ENCODE results near the gene TLE3.

The TLE3 gene

GRCh38 chr15:70018646-70019600 lies 78.8 kb downstream of the TLE3 start:
- Histone ChIP-seq H3K4me3 (ENCODE audit: low read depth in 1 of 2, low read length in 2 of 2) (no peak overlapping the region), H3K27ac (ENCODE audit: low read length) (no peak overlapping the region), H3K36me3 (ENCODE audit: control insufficient read depth in 1 of 2, insufficient read depth in 2 of 2, low read length in 2 of 2) (no peaks in the 10 kb centered on the region), H3K9me3 (ENCODE audit: control insufficient read depth in 1 of 2, low read length in 2 of 2) (no peaks in the 10 kb centered on the region), H3K27me3 (ENCODE audit: low read depth, low read length) (no peaks in the 10 kb centered on the region), H3K4me1 (ENCODE audit: control insufficient read depth in 1 of 2, insufficient read depth in 2 of 2, low read length in 2 of 2) (peaks cover 0 to 13% of the 10 kb centered on the region in 2 donors)

DNA sequence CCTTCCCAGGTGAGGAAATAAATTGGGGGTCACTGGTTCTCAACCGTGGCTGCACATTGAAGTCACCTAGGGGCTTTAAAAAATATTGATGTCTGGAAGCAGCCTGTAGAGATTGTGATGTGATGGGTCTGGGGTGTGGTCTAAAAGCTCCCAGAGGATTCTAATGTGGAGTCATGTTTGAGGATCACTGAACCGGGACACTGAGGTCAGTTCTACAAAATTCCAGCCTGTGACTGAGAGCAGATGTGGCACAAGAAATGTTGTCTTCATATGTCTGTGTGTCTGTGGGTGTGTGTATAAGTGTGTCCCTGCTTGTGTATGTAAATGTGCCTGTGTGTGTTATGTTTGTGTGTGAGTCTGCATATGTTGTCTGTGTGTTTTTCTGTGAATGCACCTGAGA lies 79.9 kb downstream of the TLE3 start:
- Histone ChIP-seq H3K27me3 (ENCODE audit: low read depth, low read length) (no peaks in the 10 kb centered on the region), H3K4me3 (ENCODE audit: low read depth in 1 of 2, low read length in 2 of 2) (no peak overlapping the region), H3K27ac (ENCODE audit: low read length) (no peak overlapping the region), H3K9me3 (ENCODE audit: control insufficient read depth in 1 of 2, low read length in 2 of 2) (no peaks in the 10 kb centered on the region), H3K4me1 (ENCODE audit: control insufficient read depth in 1 of 2, insufficient read depth in 2 of 2, low read length in 2 of 2) (peaks cover 0 to 2% of the 10 kb centered on the region in 2 donors), H3K36me3 (ENCODE audit: control insufficient read depth in 1 of 2, insufficient read depth in 2 of 2, low read length in 2 of 2) (no peaks in the 10 kb centered on the region)

DNA sequence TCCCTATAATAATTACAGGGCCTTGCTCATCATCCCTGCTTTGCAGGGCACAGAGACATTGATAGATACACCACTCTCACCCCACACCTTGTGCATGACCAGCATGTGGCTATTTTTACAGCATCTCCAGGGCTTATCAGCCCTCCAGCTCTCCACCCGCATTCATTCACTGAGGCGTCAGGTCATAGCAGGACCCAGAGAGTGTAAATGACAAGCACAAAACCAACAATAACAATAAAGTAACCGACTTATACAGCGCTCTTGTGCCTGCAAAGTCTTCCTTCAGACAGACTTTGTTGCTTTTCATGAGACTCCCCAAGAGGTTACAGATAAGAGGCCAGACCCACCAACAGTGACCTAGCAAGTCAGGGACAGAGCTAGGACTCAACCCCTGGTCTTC lies 80.7 kb downstream of the TLE3 start:
- H3K4me1 ChIP-seq (ENCODE audit: control insufficient read depth in 1 of 2, insufficient read depth in 2 of 2, low read length in 2 of 2), result no peaks in the 10 kb centered on the region
- H3K27ac ChIP-seq (ENCODE audit: low read length), result no peak overlapping the region
- no peak overlapping the region for H3K4me3 ChIP-seq (ENCODE audit: low read depth in 1 of 2, low read length in 2 of 2)
- H3K27me3 ChIP-seq (ENCODE audit: low read depth, low read length), result no peaks in the 10 kb centered on the region
- H3K9me3 ChIP-seq (ENCODE audit: control insufficient read depth in 1 of 2, low read length in 2 of 2), result no peaks in the 10 kb centered on the region
- no peaks in the 10 kb centered on the region for H3K36me3 ChIP-seq (ENCODE audit: control insufficient read depth in 1 of 2, insufficient read depth in 2 of 2, low read length in 2 of 2)

GRCh38 chr15:70016511-70016994 lies 81.2 kb downstream of the TLE3 start:
- no peaks in the 10 kb centered on the region for H3K4me1 ChIP-seq (ENCODE audit: control insufficient read depth in 1 of 2, insufficient read depth in 2 of 2, low read length in 2 of 2)
- H3K9me3 ChIP-seq (ENCODE audit: control insufficient read depth in 1 of 2, low read length in 2 of 2), result no peaks in the 10 kb centered on the region
- H3K27me3 ChIP-seq (ENCODE audit: low read depth, low read length), result no peaks in the 10 kb centered on the region
- no peaks in the 10 kb centered on the region for H3K36me3 ChIP-seq (ENCODE audit: control insufficient read depth in 1 of 2, insufficient read depth in 2 of 2, low read length in 2 of 2)
- H3K27ac ChIP-seq (ENCODE audit: low read length), result no peak overlapping the region
- no peak overlapping the region for H3K4me3 ChIP-seq (ENCODE audit: low read depth in 1 of 2, low read length in 2 of 2)

DNA sequence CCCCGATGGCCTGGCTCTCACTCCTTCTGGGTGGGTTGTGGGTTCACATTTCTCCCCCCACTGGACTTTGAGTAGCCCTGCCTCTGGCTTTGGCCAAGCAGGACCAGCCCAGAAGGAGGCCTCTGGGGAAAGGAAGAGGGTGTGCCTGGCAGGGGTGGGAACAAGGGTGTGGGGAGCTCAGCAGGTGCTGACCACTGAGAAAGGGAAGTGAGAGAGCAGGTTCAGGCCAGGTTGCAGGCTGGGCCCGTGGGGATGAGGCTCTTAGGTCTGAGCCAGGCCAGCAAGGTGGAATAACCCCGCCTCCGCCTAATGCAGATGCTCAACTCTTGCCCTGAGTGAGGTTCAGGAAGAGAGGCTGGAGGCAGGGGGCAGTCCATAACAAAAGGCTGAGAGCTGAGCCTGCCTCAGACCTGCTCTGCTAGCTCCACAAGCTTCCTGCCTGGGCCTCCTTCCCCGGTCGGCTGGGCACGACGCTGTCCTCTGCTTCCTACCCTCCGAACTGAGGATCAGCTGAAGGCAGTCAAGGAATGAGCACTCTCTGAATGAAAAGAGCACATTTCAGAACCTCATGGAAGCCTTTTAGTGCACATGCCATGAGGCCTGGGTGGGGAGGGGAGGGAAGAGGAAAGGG lies 82.7 kb downstream of the TLE3 start:
- Histone ChIP-seq H3K36me3 (ENCODE audit: control insufficient read depth in 1 of 2, insufficient read depth in 2 of 2, low read length in 2 of 2) (no peaks in the 10 kb centered on the region), H3K27me3 (ENCODE audit: low read depth, low read length) (no peaks in the 10 kb centered on the region), H3K9me3 (ENCODE audit: control insufficient read depth in 1 of 2, low read length in 2 of 2) (no peaks in the 10 kb centered on the region), H3K27ac (ENCODE audit: low read length) (no peak overlapping the region), H3K4me1 (ENCODE audit: control insufficient read depth in 1 of 2, insufficient read depth in 2 of 2, low read length in 2 of 2) (no peaks in the 10 kb centered on the region), H3K4me3 (ENCODE audit: low read depth in 1 of 2, low read length in 2 of 2) (no peak overlapping the region)

DNA sequence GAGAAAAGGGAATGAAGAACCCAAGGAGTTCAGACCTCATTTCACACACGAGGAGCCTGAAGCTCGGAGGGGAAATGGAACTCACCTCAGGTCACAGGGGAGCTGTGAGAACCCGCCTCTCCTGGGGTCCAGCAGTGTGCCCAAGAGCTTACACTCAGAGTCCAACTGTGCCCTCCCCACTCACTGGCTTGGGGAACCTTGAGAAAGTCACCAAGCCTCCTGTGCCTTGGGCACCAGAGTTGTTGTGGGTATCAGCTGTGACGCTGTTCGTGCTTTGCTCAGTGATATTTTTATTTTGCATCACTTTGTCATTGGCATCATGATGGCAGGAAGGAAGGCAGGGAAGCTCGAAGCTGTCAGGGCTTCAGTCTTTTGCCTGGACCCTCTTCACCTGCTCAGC lies 83.4 kb downstream of the TLE3 start:
- Histone ChIP-seq H3K27me3 (ENCODE audit: low read depth, low read length) (no peaks in the 10 kb centered on the region), H3K9me3 (ENCODE audit: control insufficient read depth in 1 of 2, low read length in 2 of 2) (no peaks in the 10 kb centered on the region), H3K36me3 (ENCODE audit: control insufficient read depth in 1 of 2, insufficient read depth in 2 of 2, low read length in 2 of 2) (no peaks in the 10 kb centered on the region), H3K4me1 (ENCODE audit: control insufficient read depth in 1 of 2, insufficient read depth in 2 of 2, low read length in 2 of 2) (no peaks in the 10 kb centered on the region), H3K27ac (ENCODE audit: low read length) (no peak overlapping the region), H3K4me3 (ENCODE audit: low read depth in 1 of 2, low read length in 2 of 2) (no peak overlapping the region)

GRCh38 chr15:70013656-70014313 lies 83.9 kb downstream of the TLE3 start:
- no peaks in the 10 kb centered on the region for H3K27me3 ChIP-seq (ENCODE audit: low read depth, low read length)
- no peaks in the 10 kb centered on the region for H3K36me3 ChIP-seq (ENCODE audit: control insufficient read depth in 1 of 2, insufficient read depth in 2 of 2, low read length in 2 of 2)
- no peak overlapping the region for H3K27ac ChIP-seq (ENCODE audit: low read length)

DNA sequence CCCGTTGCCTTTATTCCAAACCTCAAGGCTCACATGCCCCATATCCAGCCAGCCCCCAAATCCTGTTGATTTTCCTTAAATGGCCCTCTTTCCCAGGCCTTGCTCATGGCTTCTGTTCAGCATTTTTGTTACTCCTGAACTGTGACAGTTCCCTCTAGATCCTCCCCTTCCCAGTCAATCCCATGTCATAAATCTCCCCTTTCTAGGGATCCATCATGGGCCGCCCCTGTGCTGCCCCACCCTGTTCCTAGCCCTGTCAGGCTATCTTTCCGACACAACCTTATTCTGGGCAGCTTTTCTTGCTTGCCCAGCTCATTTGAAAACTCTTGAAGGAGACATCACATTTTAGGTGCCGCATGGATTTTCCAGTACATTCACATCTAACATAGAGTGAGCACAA lies 84.8 kb downstream of the TLE3 start:
- no peaks in the 10 kb centered on the region for H3K36me3 ChIP-seq (ENCODE audit: control insufficient read depth in 1 of 2, insufficient read depth in 2 of 2, low read length in 2 of 2)
- H3K27ac ChIP-seq (ENCODE audit: low read length), result no peak overlapping the region
- H3K27me3 ChIP-seq (ENCODE audit: low read depth, low read length), result no peaks in the 10 kb centered on the region
- no peak overlapping the region for H3K4me3 ChIP-seq (ENCODE audit: low read depth in 1 of 2, low read length in 2 of 2)
- H3K9me3 ChIP-seq (ENCODE audit: control insufficient read depth in 1 of 2, low read length in 2 of 2), result no peaks in the 10 kb centered on the region
- no peaks in the 10 kb centered on the region for H3K4me1 ChIP-seq (ENCODE audit: control insufficient read depth in 1 of 2, insufficient read depth in 2 of 2, low read length in 2 of 2)

More at GRCh38 chr15:70013656-70014313, 83.9 kb downstream of the TLE3 start:
- Histone ChIP-seq H3K4me1 (ENCODE audit: control insufficient read depth in 1 of 2, insufficient read depth in 2 of 2, low read length in 2 of 2) (no peaks in the 10 kb centered on the region), H3K4me3 (ENCODE audit: low read depth in 1 of 2, low read length in 2 of 2) (no peak overlapping the region), H3K9me3 (ENCODE audit: control insufficient read depth in 1 of 2, low read length in 2 of 2) (no peaks in the 10 kb centered on the region)

DNA sequence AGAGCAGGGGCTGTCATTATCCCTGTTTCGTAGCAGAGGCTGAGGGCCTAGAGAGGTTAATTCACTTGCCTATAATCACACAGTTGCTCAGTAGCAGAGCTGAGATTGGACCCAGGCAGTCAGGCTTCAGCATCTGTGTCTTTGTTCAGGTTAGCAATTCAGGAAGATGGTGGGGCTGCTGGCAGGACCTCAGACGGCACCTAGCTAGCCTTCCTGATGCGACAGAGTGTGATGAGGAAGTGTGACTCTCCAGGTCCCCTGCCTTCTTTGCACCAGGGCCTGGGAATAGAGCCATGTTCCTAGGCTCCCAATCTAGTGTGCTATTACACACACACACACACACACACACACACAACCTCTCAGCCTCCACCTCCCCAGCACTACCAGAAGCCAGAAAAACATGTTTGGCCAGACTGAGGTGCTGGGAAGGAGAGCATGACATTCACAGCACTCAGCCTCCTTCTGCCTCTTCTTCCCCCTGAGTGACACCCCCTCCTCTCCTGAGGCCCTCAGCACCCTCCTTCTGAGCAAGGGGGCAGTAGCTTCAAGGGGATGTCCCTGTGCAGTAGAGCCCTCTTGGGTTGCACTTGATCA lies 88.9 kb downstream of the TLE3 start:
- Histone ChIP-seq H3K27me3 (ENCODE audit: low read depth, low read length) (no peaks in the 10 kb centered on the region), H3K9me3 (ENCODE audit: control insufficient read depth in 1 of 2, low read length in 2 of 2) (no peaks in the 10 kb centered on the region), H3K27ac (ENCODE audit: low read length) (no peak overlapping the region)

GRCh38 chr15:70006259-70007147 lies 91.2 kb downstream of the TLE3 start:
- peaks cover 0 to 15% of the 10 kb centered on the region in 2 donors for H3K9me3 ChIP-seq (ENCODE audit: control insufficient read depth in 1 of 2, low read length in 2 of 2)
- H3K27me3 ChIP-seq (ENCODE audit: low read depth, low read length), result no peaks in the 10 kb centered on the region
- H3K27ac ChIP-seq (ENCODE audit: low read length), result no peak overlapping the region
- no peaks in the 10 kb centered on the region for H3K4me1 ChIP-seq (ENCODE audit: control insufficient read depth in 1 of 2, insufficient read depth in 2 of 2, low read length in 2 of 2)
- no peak overlapping the region for H3K4me3 ChIP-seq (ENCODE audit: low read depth in 1 of 2, low read length in 2 of 2)
- no peaks in the 10 kb centered on the region for H3K36me3 ChIP-seq (ENCODE audit: control insufficient read depth in 1 of 2, insufficient read depth in 2 of 2, low read length in 2 of 2)

More for the DNA sequence above, 88.9 kb downstream of the TLE3 start:
- Histone ChIP-seq H3K36me3 (ENCODE audit: control insufficient read depth in 1 of 2, insufficient read depth in 2 of 2, low read length in 2 of 2) (no peaks in the 10 kb centered on the region), H3K4me3 (ENCODE audit: low read depth in 1 of 2, low read length in 2 of 2) (no peak overlapping the region), H3K4me1 (ENCODE audit: control insufficient read depth in 1 of 2, insufficient read depth in 2 of 2, low read length in 2 of 2) (no peaks in the 10 kb centered on the region)
